HG03025 (cell line): ENCODE data around the gene SLC16A4.
"Not testable (repeated sequence)": the region's sequence is repeated elsewhere in the genome, so short reads cannot be mapped to it uniquely, and the experiment has no call there.

Experiments
- ATAC-seq: cut with Tn5 transposase; IDR thresholded peaks from one replicate; pipeline ENCODE4 v1.9.1; 2021; ENCODE audit warnings: mild to moderate bottlenecking, moderate library complexity; ENCODE audit not compliant: unreplicated experiment, low FRiP score

The SLC16A4 gene

GRCh38 chr1:110411173-110411735 lies 20.4 kb upstream of the SLC16A4 start:
- no peak for ATAC-seq

DNA sequence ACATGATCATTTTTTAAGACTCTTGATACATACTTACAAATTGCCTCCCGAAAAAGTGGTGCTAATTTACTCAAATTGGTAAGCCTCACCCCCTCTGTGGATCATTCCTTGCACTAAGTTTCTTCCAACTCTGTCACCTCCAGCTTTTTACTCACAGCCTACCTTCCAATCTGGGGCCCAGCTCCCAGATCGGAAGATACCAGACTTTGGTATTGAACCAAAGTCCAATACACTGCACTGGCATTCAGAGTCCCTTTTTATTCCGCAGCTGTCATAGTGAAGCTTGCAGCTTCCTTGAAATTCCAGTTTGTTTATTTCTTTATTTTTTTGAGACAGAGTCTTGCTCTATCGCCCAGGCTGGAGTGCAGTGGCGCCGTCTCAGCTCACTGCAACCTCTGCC lies 18.5 kb upstream of the SLC16A4 start:
- no peak for ATAC-seq

DNA sequence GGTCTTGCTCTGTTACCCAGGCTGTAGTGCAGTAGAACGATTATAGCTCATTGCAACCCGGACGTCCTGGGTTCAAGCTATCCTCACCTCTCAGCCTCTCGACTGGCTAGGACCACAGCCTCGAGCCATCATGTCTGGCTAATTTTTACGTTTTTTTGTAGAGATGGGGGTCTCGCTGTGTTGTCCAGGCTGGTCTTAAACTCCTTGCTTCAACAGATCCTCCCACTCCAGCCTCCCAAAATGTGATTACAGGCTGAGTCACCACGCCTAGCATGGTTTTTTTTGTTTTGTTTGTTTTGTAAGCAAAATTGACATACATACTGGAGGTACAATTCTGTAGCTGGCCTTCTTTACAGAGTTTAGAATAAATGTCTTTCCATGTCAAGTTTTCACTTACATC lies 17.7 kb upstream of the SLC16A4 start:
- ATAC-seq, result no peak

GRCh38 chr1:110407260-110408210 lies 16.7 kb upstream of the SLC16A4 start, which contains the start of gene LAMTOR5:
Gene LAMTOR5, minus strand, starts transcription at chr1:110407694. Its CDS starts 74 bp downstream, at chr1:110407620.
- ATAC-seq, result peak; percentile 73

DNA sequence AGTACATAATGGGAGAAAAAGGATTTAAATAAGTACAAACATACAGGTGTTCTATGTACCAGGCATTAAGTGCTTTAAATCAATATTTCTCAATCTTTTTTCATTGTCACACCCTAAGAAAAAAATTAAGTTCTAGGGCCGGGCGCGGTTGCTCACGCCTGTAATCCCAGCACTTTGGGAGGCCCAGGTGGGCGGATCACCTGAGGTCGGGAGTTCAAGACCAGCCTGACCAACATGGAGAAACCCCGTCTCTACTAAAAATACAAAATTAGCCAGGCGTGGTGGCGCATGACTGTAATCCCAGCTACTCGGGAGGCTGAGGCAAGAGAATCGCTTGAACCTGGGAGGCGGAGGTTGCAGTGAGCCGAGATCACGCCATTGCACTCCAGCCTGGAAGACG lies 15.6 kb upstream of the SLC16A4 start:
- not testable (repeated sequence) for ATAC-seq

DNA sequence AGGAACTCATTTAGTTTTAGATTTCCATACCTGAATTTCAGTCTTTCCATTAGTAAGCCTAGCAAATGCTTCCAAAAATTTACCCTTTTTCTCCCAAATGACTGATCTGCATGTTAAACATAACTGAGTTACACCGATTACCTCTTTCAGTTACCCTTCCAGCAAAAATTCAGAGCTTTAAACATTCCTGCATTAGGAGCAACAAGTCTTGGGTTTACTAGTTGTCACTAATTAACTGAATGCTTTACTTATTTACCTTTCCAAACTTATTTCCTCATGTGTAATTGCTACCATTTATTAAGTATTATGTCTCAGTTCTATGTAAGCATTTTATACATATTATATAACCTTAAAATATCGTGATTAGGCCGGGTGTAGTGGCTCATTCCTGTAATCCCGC lies 13.6 kb upstream of the SLC16A4 start:
- ATAC-seq, result no peak

- no peak for ATAC-seq
These were observed 13.0 kb upstream of the SLC16A4 start for GRCh38 chr1:110403805-110404204.

GRCh38 chr1:110396259-110396958 lies 5.6 kb upstream of the SLC16A4 start:
- not testable (repeated sequence) for ATAC-seq

- ATAC-seq, result no peak
These were observed 3.6 kb upstream of the SLC16A4 start for GRCh38 chr1:110394493-110394820.

DNA sequence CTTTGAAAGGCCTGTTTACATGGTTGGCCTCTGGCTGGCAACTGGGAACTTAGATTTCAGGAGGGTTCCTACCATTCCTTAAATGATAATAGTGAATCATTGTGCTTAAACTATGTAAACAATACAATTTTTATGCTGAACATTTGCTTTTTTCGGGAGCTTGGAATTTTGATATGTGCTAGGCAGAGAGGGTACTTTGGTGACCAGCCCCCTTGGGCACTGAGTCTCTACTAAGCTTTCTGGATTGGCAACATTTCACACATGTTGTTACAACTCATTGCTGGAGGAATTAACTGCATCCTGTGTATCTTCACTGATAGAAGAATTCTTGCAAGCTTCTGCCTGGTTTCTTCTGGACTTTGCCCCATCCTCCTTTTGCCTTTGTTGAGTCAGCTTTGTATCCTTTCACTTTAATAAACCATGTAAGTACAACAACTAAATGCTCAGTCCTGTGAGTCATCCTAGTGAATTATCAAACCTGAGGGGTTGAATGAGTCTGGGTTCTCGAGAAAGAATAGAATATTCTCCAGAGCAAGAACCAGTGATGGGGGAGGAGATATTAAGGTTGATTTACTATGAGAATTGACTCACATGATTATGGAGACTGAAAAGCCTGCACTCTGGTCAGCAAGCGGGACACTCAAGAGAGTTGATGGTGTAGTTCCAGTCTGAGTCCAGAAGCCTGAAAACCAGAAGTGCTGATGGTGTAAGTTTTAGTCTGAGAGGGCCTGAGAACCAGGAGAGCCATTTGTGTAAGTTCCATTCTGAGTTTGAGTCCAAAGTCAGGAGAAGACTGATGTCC lies 3.1 kb upstream of the SLC16A4 start:
- ATAC-seq, result no peak

DNA sequence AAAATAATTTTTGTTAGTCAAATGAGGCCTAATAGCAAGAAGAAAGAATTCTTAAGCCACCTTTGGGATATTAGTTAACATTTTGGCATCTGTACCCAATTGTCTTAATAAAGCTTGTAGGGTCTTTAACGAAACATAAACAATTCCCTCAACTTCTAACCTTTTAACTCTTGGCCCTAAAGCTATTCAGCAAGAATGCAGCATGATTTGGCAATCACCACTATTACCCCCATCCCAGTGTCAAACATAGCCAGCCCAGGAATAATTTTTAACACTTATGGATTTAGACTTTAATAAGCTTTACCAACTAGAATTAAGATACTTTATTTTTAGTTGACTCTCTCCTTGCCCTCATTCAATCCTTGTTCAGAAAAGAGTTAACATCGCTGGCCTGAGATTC lies 2.5 kb upstream of the SLC16A4 start:
- no peak for ATAC-seq

DNA sequence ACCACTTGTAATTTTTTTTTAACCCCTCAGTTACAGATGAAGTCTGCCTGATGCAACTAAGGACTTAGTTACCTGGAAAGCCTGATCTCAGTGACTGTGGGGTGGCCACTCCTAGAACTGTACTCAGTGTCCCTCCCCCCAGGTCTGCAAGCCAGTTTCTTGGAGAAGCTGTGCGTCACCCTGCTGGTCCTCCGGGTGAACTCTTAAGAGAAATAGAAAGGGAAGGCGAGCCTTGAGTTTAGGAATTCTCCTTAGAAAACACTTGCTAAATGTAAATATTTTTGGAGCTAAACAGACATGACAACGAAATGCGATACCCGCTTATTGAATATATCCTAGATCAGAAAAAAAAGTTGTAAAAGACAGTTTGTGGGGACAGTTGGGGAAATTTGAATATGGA lies 730 bp downstream of the SLC16A4 start:
- no peak for ATAC-seq

GRCh38 chr1:110387048-110387754 lies 3.6 kb downstream of the SLC16A4 start:
- no peak for ATAC-seq

- no peak for ATAC-seq
These were observed 5.5 kb downstream of the SLC16A4 start for GRCh38 chr1:110385369-110385768.

DNA sequence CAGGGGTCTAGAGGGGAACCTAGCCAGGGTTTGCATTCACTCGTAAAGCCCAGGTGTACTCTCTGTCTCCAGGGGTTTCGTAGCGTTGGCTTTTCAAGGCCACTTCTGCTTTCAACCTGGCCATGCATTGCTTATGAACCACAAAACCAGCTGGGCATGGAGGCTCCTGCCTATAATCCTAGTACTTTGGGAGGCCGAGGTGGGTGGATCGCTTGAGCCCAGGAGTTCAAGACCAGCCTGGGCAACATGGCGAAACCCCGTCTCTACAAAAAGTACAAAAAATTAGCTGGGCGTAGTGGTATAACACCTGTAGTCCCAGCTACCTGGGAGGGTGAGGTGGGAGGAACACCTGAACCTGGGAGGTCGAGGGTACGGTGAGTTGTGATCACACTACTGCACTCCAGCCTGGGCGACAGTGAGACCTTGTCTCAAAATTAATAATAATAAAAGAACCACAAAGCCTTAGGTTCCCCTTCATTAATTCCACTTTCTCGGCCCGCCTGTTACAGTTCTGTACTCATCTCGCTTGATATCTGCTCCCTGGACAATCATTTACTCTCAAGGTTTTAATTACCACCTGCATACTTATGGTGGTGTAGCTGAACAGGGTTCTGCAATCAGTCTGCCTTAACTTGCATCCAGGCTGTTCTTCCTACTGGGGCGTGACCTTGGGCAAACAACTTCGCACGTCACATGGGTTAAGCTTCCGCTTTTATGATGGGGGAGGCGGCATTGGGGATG lies 6.1 kb downstream of the SLC16A4 start:
- ATAC-seq, result no peak

DNA sequence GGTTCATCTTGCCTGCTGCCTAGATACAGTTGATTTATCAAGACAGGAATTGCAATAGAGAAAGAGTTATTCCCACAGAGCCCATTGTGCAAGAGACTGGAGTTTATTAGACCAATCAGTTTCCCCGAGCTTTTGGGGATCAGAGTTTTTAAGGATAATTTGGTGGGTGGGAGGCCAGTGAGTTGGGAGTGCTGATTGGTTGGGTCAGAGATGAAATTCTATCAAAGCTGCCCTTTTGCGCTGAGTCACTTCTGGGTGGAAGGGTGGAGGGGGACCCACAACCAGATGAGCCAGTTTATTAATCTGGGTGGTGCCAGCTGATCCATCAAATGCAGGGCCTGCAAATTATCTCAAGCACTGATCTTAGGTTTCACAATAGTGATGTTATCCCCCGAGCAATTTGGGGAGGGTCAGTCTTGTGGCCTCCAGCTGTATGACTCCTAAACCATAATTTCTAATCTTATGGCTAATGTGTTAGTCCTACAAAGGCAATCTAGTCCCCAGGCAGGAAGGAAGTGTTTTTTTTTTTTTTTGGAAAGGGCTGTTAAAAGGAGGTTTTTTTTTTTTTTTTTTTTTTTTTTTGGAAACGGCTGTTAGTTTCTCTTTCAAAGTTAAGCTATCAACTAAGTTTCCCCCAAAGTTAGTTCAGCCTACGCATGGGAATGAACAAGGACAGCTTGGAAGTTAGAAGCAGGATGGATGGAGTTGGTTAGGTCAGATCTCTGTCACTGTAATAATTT lies 7.4 kb downstream of the SLC16A4 start:
- no peak for ATAC-seq

DNA sequence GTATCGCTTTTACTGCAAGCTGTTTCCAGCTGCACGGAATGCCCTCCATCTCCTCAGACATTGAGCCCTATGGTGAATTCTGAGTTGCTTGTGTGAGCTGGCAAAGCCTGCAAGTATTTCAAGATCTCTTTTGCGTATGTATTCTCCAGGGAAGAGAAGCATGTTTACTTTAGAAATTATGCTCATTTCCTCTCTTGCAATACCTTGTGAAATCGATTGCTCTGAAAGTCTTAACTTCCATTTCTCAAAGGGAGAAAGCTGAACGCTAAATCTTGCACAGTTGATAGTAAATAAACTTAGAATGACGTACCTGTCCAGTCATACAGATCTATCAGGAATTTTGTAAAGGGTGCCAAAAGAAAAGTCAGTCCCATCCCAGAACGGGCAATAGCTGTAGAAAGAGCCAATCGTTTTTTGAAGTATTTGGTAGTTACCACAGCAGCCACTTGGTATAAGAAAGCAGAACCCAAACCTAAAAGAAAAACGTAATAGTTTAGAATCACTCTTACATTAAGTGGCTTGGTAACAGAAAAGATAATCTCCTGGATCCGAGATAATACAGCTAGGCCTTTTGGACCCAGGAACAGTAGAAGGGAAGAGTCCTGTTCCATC lies 10.0 kb downstream of the SLC16A4 start:
- no peak for ATAC-seq

DNA sequence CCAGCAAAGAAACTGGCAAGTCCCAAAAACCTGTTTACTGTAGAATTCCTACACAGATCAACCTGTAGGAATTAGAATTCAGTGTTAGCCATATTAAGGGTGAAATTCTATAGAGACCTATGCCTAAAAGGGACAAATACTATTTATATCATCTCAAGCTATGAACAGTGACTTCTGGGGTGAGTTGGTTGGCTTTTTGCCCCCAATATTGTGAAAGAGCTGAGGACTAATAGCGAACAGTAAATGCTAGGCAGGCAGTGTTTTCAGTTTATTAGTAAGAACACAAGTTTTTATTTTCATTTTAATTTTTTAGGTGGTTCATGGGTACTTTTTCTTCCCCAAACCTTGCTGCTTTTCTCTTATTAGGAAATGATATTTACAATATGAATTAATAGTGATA lies 15.3 kb downstream of the SLC16A4 start:
- ATAC-seq, result no peak
